GM18498 (cell line): Measurements from ENCODE around the gene CTSV.
"Not testable (repeated sequence)": the region's sequence is repeated elsewhere in the genome, so short reads cannot be mapped to it uniquely, and the experiment has no call there.

Experiments used
- ATAC-seq: cut with Tn5 transposase; IDR thresholded peaks from one replicate; pipeline ENCODE4 v1.9.1; 2021; ENCODE audit warnings: mild to moderate bottlenecking, moderate library complexity; ENCODE audit not compliant: unreplicated experiment

The CTSV gene

GRCh38 chr9:97038611-97039513 lies at the start of gene CTSV:
TSS of gene CTSV (minus strand) at chr9:97039142. CDS start at chr9:97038043, 1,099 bp downstream.
- ATAC-seq, result peak; percentile 96

GRCh38 chr9:97087668-97088215 lies 48.8 kb upstream of the CTSV start:
- not testable (repeated sequence) for ATAC-seq

GRCh38 chr9:97084562-97084991 lies 45.6 kb upstream of the CTSV start:
- not testable (repeated sequence) for ATAC-seq

GRCh38 chr9:97078362-97078761 lies 39.4 kb upstream of the CTSV start:
- ATAC-seq, result no peak

GRCh38 chr9:97077452-97078295 lies 38.7 kb upstream of the CTSV start:
- ATAC-seq, result no peak

GRCh38 chr9:97076731-97077451 lies 37.9 kb upstream of the CTSV start:
- ATAC-seq, result not testable (repeated sequence)

- no peak for ATAC-seq
Measured at GRCh38 chr9:97076238-97076637, 37.3 kb upstream of the CTSV start.

GRCh38 chr9:97075289-97075985 lies 36.5 kb upstream of the CTSV start:
- no peak for ATAC-seq

- ATAC-seq, result no peak
Measured at GRCh38 chr9:97073506-97073905, 34.6 kb upstream of the CTSV start.

- no peak for ATAC-seq
Measured at GRCh38 chr9:97072285-97072776, 33.4 kb upstream of the CTSV start.

GRCh38 chr9:97070325-97070724 lies 31.4 kb upstream of the CTSV start:
- ATAC-seq, result not testable (repeated sequence)

GRCh38 chr9:97067490-97067889 lies 28.5 kb upstream of the CTSV start:
- no peak for ATAC-seq

- ATAC-seq, result no peak
Measured at GRCh38 chr9:97064176-97064575, 25.2 kb upstream of the CTSV start.

GRCh38 chr9:97060796-97061195 lies 21.9 kb upstream of the CTSV start:
- no peak for ATAC-seq

- no peak for ATAC-seq
Measured at GRCh38 chr9:97059626-97060025, 20.7 kb upstream of the CTSV start.

- no peak for ATAC-seq
Measured at GRCh38 chr9:97057651-97058050, 18.7 kb upstream of the CTSV start.

- not testable (repeated sequence) for ATAC-seq
Measured at GRCh38 chr9:97055891-97056290, 16.9 kb upstream of the CTSV start.

- ATAC-seq, result no peak
Measured at GRCh38 chr9:97053717-97054116, 14.8 kb upstream of the CTSV start.

GRCh38 chr9:97052735-97053134 lies 13.8 kb upstream of the CTSV start:
- ATAC-seq, result no peak

GRCh38 chr9:97046228-97046627 lies 7.3 kb upstream of the CTSV start:
- ATAC-seq, result no peak
